OCI-LY7 (cell line): ENCODE results near the gene SPARC.

ENCODE experiments used
- EZH2phosphoT487 ChIP-seq: fragments of 200-600 bp; sonication (generic); IDR thresholded peaks from 2 replicates; pipeline ENCODE4 v1.6.1; 2018; ENCODE audit warnings: low read depth, borderline replicate concordance, mild to moderate bottlenecking, mixed run types, antibody characterized with exemption, low read length, moderate library complexity, mixed read lengths
- TF ChIP-seq, protein P1 (sequence below): fragments of 200-600 bp; sonication (generic); conservative IDR thresholded peaks from 2 replicates; pipeline ENCODE4 v1.5.1; 2014; ENCODE audit warnings: mild to moderate bottlenecking, antibody characterized with exemption, low read length, moderate library complexity, mixed read lengths

DNA sequence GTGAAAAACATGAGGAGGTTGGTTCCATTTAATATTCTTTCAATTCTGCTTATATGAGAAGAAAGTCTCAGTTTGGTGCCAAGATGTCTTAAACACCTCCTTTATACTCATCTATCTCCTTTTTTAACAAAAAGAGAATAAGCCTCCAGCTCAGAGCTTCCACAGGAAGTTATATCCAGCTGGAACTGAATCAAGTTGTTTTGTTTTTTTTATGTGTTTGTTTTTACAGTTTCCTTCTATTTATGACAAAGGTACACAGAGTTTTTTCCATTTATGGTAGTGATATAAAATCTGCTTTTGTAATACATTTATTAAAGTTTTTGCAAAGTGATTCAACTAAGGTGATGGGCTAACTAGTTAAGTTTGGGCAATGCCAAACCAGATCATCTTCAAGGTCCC is 10.4 kb downstream of the SPARC start:
- TF ChIP-seq, protein P1, sequence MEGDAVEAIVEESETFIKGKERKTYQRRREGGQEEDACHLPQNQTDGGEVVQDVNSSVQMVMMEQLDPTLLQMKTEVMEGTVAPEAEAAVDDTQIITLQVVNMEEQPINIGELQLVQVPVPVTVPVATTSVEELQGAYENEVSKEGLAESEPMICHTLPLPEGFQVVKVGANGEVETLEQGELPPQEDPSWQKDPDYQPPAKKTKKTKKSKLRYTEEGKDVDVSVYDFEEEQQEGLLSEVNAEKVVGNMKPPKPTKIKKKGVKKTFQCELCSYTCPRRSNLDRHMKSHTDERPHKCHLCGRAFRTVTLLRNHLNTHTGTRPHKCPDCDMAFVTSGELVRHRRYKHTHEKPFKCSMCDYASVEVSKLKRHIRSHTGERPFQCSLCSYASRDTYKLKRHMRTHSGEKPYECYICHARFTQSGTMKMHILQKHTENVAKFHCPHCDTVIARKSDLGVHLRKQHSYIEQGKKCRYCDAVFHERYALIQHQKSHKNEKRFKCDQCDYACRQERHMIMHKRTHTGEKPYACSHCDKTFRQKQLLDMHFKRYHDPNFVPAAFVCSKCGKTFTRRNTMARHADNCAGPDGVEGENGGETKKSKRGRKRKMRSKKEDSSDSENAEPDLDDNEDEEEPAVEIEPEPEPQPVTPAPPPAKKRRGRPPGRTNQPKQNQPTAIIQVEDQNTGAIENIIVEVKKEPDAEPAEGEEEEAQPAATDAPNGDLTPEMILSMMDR, result no peak
- TF ChIP-seq EZH2phosphoT487, result no peak
